Suppressor macrophage treated with lipopolysaccharide for 4 hours (primary cell): Measurements from ENCODE around the gene NMB.

Source experiments
- DNase-seq: peaks from one replicate; pipeline ENCODE4 v3.0.0-alpha.2; 2020

Gene NMB

DNA sequence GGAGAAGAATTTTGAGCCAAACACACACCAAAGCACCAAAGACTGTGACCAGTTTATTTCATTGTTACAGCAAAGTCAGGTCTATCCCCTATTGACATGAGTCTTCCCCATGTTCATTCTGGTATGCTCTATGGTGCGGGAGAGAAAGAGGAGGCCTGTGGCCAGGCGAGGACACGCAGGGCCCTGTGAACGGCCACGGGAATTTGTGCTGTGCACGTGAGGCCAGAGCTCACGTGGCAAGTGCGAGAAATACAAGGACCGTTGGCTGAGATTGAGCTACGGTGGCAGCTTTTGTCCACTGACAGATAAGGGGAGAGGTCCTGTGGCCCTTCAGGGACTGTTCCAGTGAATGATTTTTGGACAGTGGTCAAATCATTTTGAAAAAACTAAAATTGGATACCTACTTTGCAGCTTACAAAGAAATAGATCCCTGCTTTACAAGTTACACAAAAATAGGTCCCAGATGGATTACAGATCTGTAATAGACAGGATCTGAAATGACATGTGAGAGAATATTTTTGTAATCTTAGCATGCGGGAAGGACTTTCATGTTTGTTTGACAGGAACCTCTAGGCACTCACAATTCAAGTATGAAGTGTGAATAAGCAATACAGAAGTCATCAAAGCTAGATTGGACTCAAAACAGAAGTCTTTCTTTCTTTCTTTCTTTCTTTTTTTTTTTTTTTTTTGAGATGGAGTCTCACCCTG, 48.0 kb downstream of the NMB start:
- no peak for DNase-seq

DNA sequence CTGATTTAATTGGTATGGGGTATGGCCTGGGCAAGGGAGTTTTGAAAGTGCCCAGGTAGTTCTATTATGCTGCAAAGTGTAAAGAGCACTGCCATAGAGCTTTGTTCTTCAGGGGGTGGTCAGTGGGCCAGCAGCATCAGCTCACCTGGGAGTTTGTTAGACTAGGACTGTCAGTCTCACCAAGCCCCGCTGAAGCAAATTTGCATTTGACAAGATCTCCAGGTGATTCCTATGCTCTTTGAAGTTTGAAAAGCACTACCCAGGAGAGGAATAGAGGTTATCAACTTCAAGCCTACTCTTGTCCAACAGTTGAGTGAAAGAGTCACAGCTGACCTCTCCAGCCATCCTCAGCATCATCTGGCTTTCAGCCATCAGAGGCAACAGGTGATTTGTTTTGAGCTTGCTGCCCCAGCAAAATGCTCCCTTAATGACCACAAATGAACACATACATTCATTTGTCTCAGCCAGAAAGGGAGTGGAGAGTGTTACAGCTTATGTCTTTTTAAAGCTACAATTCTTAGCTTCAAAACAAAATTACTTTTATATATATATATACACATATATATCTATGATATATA, 49.2 kb downstream of the NMB start:
- no peak for DNase-seq

DNA sequence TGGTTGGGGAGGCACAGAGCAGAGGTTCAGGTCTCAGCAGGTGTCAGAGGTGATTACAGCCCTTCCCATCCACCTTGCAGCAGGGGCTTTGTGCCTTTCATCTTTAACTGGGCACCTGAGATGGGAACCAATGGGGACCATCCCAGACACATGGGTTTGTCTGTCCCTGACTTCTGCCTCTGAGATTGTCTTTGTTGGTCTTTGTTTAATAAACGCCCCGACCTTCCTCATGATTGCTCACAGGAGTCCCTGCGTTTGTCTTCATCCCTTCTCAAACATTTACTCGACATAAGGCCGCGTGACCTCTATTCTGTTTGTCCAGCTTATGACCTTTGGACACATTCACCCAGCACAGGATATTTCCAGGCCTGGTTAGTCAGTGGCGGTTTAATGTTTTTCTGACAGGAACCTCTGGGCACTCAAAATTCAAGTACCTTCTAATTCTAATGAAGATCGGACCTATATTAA, 51.3 kb downstream of the NMB start:
- DNase-seq, result no peak

DNA sequence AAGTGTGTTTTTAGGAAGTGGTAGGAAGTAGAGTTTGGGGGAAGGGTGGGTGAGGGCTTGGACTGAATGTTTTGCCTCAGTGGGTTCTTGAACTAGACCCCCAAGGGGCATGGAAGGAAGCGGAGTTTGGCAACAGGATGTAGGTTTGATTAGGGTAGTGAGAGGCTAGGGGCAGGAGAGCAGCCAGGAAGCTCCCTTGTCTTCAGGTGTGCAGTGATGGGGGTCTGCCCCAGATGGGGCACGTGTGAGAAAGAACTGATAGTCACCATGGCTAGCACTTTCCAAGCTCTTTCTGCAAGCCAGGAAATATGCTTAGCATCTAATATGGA, 52.5 kb downstream of the NMB start:
- no peak for DNase-seq
